ENCODE measurements around the gene SIPA1L2. TPM values are rescaled to one million over a fixed set of nuclear protein-coding genes. Genes with fewer than 3 reads are reported as not detected.

The SIPA1L2 gene
- total RNA-seq, 1 donor from 2014 or later: 48.9 TPM

- no peaks in the 10 kb centered on the region for H3K9me3 ChIP-seq
- H3K4me3 ChIP-seq: peak overlapping the region; percentile 3 to 89
- DNase-seq (ENCODE audit: extremely low spot score in 2 of 2): no peak
- peaks cover 32% of the 10 kb centered on the region for H3K4me1 ChIP-seq
- intact Hi-C loops (cut with DNase I): loop anchor here (10.0 kb wide), 1 partner anchor 763 kb away; no protein-coding TSS in a partner anchor
- TF ChIP-seq CTCF (IDR thresholded peaks at IDR 0.05) (peak in 1 of 3 experiments; percentile 39), POLR2AphosphoS5 (IDR thresholded peaks at IDR 0.05; ENCODE audit: insufficient read depth in 1 of 2, low read depth in 1 of 2) (no peak)
- no peaks in the 10 kb centered on the region for H3K27me3 ChIP-seq
- no peaks in the 10 kb centered on the region for H3K36me3 ChIP-seq
- H3K27ac ChIP-seq: peak overlapping the region; percentile 84
Observed at GRCh38 chr1:232627645-232628334, 2.1 kb downstream of the SIPA1L2 start.

GRCh38 chr1:232627171-232627570, 2.8 kb downstream of the SIPA1L2 start:
- no peak overlapping the region for H3K4me3 ChIP-seq

GRCh38 chr1:232626452-232626851, 3.5 kb downstream of the SIPA1L2 start:
- H3K4me1 ChIP-seq: peaks cover 32% of the 10 kb centered on the region
- no peak for TF ChIP-seq POLR2A (IDR thresholded peaks at IDR 0.05)
- TF ChIP-seq CTCF (IDR thresholded peaks at IDR 0.05): no peak
- TF ChIP-seq POLR2AphosphoS5 (IDR thresholded peaks at IDR 0.05; ENCODE audit: insufficient read depth in 1 of 2, low read depth in 1 of 2): no peak
- intact Hi-C loops (cut with DNase I): loop anchor here (10.0 kb wide), 1 partner anchor 762 kb away; no protein-coding TSS in a partner anchor
- no peak for DNase-seq (ENCODE audit: extremely low spot score in 2 of 2)
- H3K27me3 ChIP-seq: no peaks in the 10 kb centered on the region
- no peak overlapping the region for H3K4me3 ChIP-seq
- no peaks in the 10 kb centered on the region for H3K9me3 ChIP-seq
- H3K36me3 ChIP-seq: no peaks in the 10 kb centered on the region
- no peak overlapping the region for H3K27ac ChIP-seq

More at GRCh38 chr1:232627171-232627570, 2.8 kb downstream of the SIPA1L2 start:
- H3K36me3 ChIP-seq: no peaks in the 10 kb centered on the region
- intact Hi-C loops (cut with DNase I): loop anchor here (10.0 kb wide), 1 partner anchor 762 kb away; no protein-coding TSS in a partner anchor
- no peak for TF ChIP-seq POLR2AphosphoS5 (IDR thresholded peaks at IDR 0.05; ENCODE audit: insufficient read depth in 1 of 2, low read depth in 1 of 2)
- no peak for TF ChIP-seq CTCF (IDR thresholded peaks at IDR 0.05)
- no peak for TF ChIP-seq POLR2A (IDR thresholded peaks at IDR 0.05)
- peaks cover 32% of the 10 kb centered on the region for H3K4me1 ChIP-seq
- H3K9me3 ChIP-seq: no peaks in the 10 kb centered on the region
- no peak for DNase-seq (ENCODE audit: extremely low spot score in 2 of 2)
- H3K27me3 ChIP-seq: no peaks in the 10 kb centered on the region
- no peak overlapping the region for H3K27ac ChIP-seq

GRCh38 chr1:232625319-232625868, 4.5 kb downstream of the SIPA1L2 start:
- intact Hi-C loops (cut with DNase I): loop anchor here (10.0 kb wide), 1 partner anchor 761 kb away; no protein-coding TSS in a partner anchor
- Histone ChIP-seq H3K4me1 (peaks cover 39% of the 10 kb centered on the region), H3K4me3 (no peak overlapping the region), H3K27ac (no peak overlapping the region), H3K36me3 (no peaks in the 10 kb centered on the region), H3K9me3 (no peaks in the 10 kb centered on the region), H3K27me3 (no peaks in the 10 kb centered on the region)
- no peak for TF ChIP-seq POLR2AphosphoS5 (IDR thresholded peaks at IDR 0.05; ENCODE audit: insufficient read depth in 1 of 2, low read depth in 1 of 2)
- TF ChIP-seq POLR2A (IDR thresholded peaks at IDR 0.05): no peak
- no peak for TF ChIP-seq CTCF (IDR thresholded peaks at IDR 0.05)
- DNase-seq (ENCODE audit: extremely low spot score in 2 of 2): no peak

Data from vagina (tissue), 2 donors.